HG02981 (cell line): ENCODE measurements around the gene ZMYND8.
"Not testable (repeated sequence)": the region's sequence is repeated elsewhere in the genome, so short reads cannot be mapped to it uniquely, and the experiment has no call there.

Experiments
- ATAC-seq: cut with Tn5 transposase; IDR thresholded peaks from one replicate; pipeline ENCODE4 v1.9.1; 2021; ENCODE audit warnings: mild to moderate bottlenecking, moderate library complexity; ENCODE audit not compliant: unreplicated experiment

Gene ZMYND8

DNA sequence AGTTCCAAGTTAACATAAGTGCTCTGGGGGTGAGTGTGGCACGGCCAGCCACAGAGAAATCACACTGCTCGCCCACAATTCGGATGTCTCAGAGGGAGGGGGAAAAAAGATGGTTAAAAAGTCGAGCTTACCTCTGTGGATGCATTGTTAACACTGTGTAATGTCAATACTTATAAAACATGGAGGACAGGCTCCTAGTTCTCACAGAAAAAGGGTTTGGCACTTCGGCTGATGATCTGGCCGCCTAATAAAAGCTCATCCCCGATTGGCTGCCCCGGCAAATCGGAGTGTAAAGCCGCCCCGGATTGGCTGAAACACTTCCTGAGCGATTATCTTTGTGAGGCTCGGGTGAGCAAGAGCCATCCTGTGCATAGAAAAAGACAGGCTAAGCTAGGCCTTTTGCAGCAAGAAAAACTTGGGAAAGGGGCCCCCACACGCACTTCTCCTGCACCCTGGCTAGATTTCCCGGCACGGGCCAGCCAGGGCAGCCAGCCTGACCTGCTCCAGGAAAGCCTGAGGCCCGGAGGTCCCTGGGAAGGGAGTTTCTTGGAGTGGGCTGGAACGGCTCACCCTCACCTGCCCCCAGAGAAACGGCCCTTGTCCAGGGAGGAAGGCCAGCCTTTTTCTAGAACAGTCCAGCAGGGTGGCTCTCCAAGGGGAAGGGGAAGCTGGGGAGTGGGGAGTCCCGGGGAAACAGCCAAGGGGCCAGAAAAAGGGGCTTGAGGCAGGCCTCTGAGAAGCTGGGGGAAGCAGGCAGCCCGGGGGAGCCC, at the start of gene ZMYND8:
TSS of gene ZMYND8 (minus strand) at position 174 of the 770 bp plus-strand sequence. CDS start at position 145, 29 bp downstream.
- ATAC-seq = no peak

DNA sequence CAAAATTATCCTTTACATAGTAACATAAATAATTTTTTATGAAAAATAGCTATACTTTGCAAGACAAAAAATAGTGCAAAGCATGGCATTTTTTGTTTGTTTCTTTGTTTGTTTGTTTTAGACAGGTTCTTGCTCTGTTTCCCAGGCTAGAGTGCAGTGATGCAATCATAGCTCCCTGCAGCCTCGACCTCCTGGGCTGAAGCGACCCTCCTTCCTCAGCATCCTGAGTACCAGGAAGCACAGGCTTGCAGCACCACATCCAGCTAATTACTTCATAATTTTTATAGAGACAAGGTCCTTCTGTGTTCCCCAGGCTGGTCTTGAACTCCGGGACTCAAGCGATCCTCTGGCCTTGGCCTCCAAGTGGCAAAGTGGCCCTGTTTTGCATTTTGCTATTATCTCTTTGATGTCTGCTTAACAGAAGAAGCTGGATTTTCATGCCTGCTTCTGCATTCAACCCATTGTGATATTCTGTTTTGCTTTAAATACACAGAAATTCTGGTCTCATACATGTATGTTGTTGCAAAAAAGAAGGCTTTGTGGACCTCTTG, 49.4 kb upstream of the ZMYND8 start:
- ATAC-seq = no peak

GRCh38 chr20:47400685-47401084, 44.2 kb upstream of the ZMYND8 start:
- no peak for ATAC-seq

DNA sequence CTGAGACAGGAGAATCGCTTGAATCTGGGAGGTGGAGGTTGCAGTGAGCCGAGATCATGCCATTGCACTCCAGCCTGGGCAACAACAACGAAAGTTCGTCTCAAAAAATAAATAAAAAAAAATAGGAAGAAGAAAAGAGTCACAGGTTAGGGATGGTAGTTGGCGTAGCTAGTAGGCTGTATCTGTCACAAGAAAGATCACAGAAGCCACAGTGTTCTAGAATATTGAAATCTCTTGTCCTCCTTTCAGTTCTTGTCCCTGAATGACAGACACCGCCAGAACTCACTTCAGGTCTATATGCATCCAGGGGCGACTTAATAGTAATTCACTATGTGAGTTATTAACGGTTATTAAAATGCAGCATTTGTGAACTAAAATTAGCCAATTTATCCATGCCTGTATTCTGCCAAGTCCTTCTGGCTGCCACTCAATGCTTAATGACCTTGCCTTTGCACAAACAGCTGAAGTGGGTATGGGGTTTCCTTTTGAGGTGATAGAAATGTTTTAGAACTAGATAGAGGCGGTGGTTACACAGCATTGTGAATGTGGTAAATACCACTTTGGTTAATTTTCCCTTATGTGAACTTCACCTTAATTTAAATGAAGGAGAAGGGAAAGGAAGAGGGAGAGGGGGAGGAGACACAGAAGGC, 41.3 kb upstream of the ZMYND8 start:
- ATAC-seq = no peak

GRCh38 chr20:47396762-47397476, 40.4 kb upstream of the ZMYND8 start:
- ATAC-seq = no peak

GRCh38 chr20:47393796-47394514, 37.5 kb upstream of the ZMYND8 start:
- not testable (repeated sequence) for ATAC-seq

DNA sequence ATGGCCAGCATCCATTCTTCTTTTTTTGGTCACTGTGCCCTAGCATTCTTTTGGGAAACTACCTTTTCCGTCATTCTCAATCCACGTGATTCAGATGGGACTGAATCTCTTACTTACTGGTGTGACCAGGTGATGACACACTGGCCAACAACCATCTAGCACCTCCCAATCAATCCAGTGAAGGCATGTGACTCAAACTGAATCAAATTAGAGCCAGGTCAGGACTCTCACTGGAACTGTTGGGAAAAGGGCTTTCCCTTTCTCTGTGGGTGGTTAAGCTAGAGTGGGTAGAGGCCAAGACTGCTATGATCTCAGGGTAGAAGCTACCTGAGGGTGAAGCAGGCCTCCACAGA, 36.2 kb upstream of the ZMYND8 start:
- ATAC-seq = no peak

DNA sequence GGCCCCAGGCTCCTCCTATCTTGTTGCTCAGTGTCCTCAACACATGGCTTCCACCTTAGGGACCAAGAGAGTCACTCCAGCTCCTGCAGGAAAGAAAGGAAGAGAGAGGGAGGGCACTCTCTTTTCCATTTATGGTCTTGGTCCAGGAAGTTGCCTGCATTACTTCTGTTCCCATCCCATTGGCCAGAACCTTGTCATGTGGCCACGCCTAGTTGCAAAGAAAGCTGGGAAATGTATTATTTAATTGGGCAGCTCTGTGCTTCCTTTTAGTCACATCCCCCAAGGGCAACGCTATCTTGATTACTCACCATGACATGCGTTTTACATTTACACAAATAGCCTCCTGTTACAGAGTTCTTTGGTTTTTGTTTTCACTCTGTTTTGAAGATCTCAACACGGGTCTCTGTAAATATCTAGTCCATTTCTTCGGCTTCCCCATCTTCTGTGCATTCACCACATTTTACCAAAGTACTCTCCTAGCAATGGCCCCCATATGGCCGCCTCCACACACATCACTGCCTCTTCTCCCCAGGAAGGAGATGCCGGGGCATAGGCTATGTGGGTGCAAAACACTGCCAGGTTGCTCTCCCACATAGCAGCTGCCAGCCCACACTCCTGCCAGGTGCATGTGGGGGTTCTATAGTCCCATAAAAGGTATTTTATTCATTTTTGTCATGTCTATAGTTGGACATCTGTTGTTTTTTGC, 35.7 kb upstream of the ZMYND8 start:
- ATAC-seq = no peak

DNA sequence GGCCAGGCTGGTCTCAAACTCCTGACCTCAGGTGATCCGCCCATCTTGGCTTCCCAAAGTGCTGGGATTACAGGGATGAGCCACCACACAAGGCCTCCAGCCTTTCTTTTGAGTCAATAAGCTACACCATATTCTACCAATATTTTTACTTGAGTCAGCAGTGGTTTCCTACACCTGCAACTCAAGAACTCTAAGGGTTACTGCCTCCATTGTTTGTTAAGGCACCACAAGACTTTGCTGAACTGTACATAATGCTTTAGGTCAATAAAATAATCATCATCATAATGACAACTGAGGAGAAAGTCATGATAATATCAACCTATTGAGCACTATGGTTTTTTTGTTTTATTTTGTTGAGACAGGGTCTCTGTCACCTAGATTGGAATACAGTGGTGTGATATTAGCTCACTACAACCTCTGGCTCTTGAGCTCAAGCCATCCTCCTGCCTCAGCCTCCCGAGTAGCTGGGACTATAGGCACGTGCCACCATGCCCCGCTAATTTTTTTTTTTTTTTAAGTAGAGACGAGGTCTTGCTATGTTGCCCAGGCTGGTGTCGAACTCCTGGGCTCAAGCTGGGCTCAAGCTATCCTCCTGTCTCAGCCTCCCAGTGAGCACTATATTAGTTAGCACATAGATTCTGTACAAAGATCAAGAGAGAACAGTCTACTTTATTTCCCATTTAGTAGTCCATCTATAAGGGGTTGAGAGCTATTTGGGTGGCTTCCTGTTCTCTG, 34.9 kb upstream of the ZMYND8 start:
- no peak for ATAC-seq

GRCh38 chr20:47389867-47390347, 33.4 kb upstream of the ZMYND8 start:
- ATAC-seq = no peak

DNA sequence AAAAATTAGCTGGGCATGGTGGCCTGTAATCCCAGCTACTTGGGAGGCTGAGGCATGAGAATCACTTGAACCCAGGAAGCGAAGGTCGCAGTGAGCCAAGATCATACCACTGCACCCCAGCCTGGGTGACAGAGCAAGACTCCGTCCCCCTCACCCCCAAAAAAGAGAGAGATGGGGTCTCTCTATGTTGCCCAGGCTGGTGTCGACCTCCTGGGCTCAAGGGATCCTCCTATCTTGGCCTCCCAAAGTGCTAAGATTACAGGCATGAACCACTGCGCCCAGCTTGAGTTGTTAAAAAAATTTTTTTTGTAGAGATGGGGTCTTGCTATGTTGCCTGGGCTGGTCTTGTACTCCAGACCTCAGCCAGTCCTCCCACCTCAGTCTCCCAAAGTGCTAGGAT, 29.5 kb upstream of the ZMYND8 start:
- not testable (repeated sequence) for ATAC-seq

DNA sequence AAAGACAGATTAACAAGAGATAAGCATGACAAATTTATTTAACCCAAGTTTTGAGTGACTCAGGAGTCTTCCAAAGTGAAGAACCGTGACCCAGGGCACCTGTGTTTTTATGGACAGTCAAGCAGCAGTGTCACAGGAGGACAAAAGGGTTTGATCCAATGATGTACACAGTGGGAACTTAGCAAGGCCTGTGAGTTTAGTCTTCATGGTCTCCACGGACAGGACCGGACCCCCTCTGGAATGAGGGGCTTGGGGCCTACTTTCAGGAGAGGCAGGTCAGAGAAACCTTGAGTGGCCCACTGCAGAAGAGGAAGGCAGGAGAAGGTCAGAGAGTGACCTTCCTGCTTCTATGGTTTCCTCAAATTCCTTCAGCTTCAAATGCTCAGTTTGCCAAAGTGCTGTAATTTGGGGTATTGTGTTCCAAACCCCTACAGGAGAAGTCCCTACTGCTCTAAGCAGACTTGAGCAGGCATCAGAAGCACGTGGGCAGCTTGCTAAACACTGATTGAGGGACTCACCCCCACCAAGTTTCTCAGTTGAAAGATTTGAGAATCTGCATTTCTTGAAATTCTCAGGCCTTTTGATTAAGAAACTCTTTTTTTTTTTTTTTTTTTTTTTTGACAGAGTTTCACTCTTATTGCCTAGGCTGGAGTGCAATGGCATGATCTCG, 26.4 kb upstream of the ZMYND8 start:
- no peak for ATAC-seq

DNA sequence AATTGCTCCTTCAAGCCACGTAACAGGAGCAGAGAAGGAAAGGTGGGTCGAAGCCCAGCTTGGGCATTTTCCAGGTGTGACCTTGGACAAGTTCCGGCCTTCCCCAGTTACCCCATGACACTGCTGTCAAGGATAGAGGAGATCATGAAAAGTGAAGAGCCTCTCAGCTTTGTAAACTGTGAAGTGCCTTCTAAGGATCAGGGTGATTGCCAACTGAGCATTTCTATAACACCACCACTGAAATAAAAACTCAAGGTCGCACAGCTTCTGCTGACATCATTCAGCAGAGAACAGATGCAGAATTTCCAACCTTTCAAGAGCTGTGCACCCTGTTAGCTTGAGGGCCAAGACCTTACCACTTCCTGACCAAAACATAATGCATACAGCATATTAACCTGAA, 24.0 kb upstream of the ZMYND8 start:
- ATAC-seq = no peak

- ATAC-seq = no peak
Measured at GRCh38 chr20:47379433-47380150, 23.1 kb upstream of the ZMYND8 start.

DNA sequence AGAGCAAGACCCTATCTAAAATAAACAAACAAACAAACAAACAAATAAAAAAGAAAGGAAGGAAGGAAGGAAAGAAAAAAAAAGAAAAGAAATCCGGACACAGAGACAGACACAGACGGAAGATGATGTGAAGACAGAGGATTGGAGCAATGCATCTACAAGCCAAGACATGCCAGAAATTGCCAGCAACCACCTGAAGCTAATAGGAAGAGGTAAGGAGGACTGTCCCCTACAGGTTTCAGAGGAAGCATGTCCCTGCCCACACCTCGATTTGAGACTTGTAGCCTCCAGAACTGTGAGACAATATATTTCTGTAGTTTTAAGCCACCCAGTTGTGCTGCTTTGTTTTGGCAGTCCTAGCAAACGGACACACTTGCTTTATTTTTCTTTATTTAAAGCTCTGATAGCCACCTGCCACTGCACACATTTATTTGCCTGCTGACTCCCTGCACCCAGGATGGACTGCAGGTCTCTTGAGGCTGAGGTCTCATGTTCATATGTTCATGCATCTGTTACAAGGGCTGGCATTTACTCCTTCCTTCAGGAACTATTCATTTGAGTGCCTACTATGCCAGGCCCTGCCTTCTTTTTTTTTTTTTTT, 20.7 kb upstream of the ZMYND8 start:
- no peak for ATAC-seq

DNA sequence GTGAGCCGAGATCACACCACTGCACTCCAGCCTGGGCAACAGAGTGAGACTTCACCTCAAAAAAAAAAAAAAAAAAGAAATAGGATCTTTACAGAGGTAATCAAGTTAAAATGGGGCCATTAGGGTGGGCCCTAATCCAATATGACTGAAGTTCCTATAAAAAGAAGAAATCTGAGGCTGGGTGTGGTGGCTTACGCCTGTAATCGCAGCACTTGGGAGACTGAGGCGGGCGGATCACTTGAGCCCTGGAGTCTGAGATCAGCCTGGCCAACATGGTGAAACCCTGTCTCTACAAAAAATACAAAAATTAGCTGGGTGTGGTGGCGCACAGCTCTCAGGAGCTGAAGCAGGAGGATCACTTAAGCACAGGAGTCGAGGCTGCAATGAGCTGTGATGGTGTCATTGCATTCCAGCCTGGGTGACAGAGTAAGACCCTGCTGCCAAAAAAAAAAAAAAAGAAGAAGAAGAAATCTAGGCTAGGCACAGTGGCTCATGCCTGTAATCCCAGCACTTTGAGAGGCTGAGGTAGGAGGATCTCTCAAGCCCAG, 19.7 kb upstream of the ZMYND8 start:
- ATAC-seq = not testable (repeated sequence)

GRCh38 chr20:47374121-47374520, 17.6 kb upstream of the ZMYND8 start:
- ATAC-seq = not testable (repeated sequence)
